Progenitor cell of endocrine pancreas (in vitro differentiated cells): ENCODE data around the gene SIPA1L3. TPM values are rescaled to one million over a fixed set of nuclear protein-coding genes. Genes with fewer than 3 reads are reported as not detected.

ENCODE experiments used
- DNase-seq: peaks from one replicate; pipeline ENCODE4 v3.0.0; 2021; ENCODE audit warnings: low spot score; ENCODE audit not compliant: unreplicated experiment
- H3K27ac Mint-ChIP-seq: 2 replicates; pipeline ENCODE4 v1.8.0; 2021; ENCODE audit warnings: mild to moderate bottlenecking, moderate library complexity, mixed read lengths
- H3K27me3 Mint-ChIP-seq: 2 replicates; pipeline ENCODE4 v1.8.0; 2021; ENCODE audit warnings: mixed read lengths
- H3K36me3 Mint-ChIP-seq: 2 replicates; pipeline ENCODE4 v1.8.0; 2022; ENCODE audit warnings: mixed read lengths; ENCODE audit not compliant: insufficient read depth
- H3K4me1 Mint-ChIP-seq: 2 replicates; pipeline ENCODE4 v1.8.0; 2021; ENCODE audit warnings: low read depth, mixed read lengths
- H3K4me3 Mint-ChIP-seq: 2 replicates; pipeline ENCODE4 v1.8.0; 2021; ENCODE audit warnings: low read depth, mild to moderate bottlenecking, moderate library complexity, mixed read lengths
- H3K9me3 Mint-ChIP-seq: 2 replicates; pipeline ENCODE4 v1.8.0; 2021; ENCODE audit warnings: low read depth, mixed read lengths
- CTCF ChIP-seq: fragments of 200-600 bp; sonication (generic); IDR thresholded peaks from one replicate; pipeline ENCODE4 v1.5.0; 2021; ENCODE audit warnings: antibody characterized with exemption, mild to moderate bottlenecking; ENCODE audit not compliant: unreplicated experiment
- total RNA-seq: library from RNA; stranded (reverse); gene quantifications from 2 replicates; pipeline ENCODE4 v1.2.1, GENCODE V29; 2021

SIPA1L3 gene
- total RNA-seq, 1 donor from 2014 or later, result 132 TPM

DNA sequence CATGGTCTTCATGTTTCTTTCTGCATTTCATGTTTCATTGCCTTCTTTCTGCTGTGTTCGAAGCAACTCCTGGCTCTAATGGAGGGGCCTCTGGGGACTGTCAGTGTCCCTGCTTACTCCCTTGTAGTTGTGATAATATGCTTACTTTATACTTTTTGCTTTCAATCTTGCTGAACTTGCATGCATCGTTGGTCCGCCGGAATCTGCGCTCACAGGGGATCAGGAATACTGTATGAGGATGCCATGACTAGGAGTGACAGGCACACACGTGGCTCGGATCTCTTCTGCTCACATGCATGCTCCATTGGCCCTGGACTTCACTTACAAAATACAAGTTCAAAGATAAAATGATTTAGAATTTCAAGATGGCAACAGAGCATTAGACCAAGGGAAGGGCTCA is 108.8 kb downstream of the SIPA1L3 start:
- Mint-ChIP-seq H3K36me3 (peaks cover 13% of the 10 kb centered on the region), H3K9me3 (no peaks in the 10 kb centered on the region), H3K4me3 (no peak overlapping the region), H3K27me3 (no peaks in the 10 kb centered on the region), H3K4me1 (peaks cover 4% of the 10 kb centered on the region), H3K27ac (no peak overlapping the region)
- TF ChIP-seq CTCF, result no peak
- no peak for DNase-seq

DNA sequence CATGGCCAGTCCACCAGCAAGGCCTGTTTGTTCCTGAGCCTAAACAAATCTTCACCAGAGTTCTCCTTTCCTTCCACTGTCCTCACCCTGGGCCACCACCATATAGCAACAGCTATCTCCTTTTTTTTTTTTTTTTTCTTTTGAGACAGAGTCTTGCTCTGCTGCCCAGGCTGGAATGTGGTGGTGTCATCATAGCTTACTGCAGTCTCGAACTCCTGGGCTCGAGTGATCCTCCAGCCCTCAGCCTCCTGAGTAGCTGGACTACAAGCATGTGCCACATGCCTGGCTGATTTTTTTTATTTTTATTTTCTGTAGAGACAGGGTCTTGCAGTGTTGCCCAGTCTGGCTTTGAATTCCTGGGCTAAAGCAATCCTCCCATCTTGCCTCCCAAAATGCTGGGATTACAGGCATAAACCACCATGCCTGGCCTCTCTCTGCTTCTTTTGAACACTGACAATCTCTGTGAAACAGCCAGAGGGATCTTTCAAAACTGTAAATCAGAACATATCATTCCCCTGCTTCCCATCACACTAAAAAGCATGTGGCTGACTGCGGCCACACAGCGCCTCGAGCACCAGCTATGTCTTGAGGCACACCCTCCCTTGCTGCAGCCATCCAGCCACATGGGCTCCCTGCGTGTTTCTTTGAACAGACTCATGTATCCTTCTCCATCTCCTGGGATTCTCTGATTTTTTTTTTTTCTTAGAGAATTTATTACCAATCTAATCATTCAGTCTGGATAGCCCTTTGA is 110.6 kb downstream of the SIPA1L3 start:
- Mint-ChIP-seq H3K4me3 (no peak overlapping the region), H3K36me3 (peaks cover 11% of the 10 kb centered on the region), H3K4me1 (peaks cover 10% of the 10 kb centered on the region), H3K27me3 (no peaks in the 10 kb centered on the region), H3K9me3 (no peaks in the 10 kb centered on the region), H3K27ac (peak overlapping the region; percentile 74)
- no peak for DNase-seq
- no peak for TF ChIP-seq CTCF

GRCh38 chr19:38018694-38019395 is 111.8 kb downstream of the SIPA1L3 start:
- no peak for TF ChIP-seq CTCF
- no peak for DNase-seq
- H3K27me3 Mint-ChIP-seq, result no peaks in the 10 kb centered on the region
- peaks cover 23% of the 10 kb centered on the region for H3K4me1 Mint-ChIP-seq
- H3K27ac Mint-ChIP-seq, result no peak overlapping the region
- peaks cover 11% of the 10 kb centered on the region for H3K36me3 Mint-ChIP-seq
- no peaks in the 10 kb centered on the region for H3K9me3 Mint-ChIP-seq
- no peak overlapping the region for H3K4me3 Mint-ChIP-seq

DNA sequence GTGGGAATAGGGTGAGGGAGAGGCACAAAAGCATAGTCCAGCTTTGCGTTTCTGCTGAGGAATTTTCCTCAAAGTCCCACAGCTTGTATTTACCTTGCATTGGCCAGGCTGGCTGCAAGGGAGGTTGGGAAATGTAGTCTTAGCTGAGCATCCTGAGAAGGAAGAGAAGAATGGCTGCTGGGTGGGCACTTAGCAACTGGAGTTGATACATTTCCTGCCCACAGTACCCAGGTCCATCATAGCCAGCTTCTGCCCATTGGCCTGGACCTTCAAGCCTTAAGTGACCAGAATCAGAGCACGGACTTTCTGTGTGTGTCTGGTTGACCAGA is 112.4 kb downstream of the SIPA1L3 start:
- no peak for DNase-seq
- Mint-ChIP-seq H3K4me3 (no peak overlapping the region), H3K4me1 (peaks cover 28% of the 10 kb centered on the region)

GRCh38 chr19:38020311-38020710 is 113.3 kb downstream of the SIPA1L3 start:
- Mint-ChIP-seq H3K4me3 (no peak overlapping the region), H3K4me1 (peaks cover 37% of the 10 kb centered on the region), H3K36me3 (peaks cover 7% of the 10 kb centered on the region), H3K9me3 (no peaks in the 10 kb centered on the region), H3K27ac (no peak overlapping the region), H3K27me3 (no peaks in the 10 kb centered on the region)
- no peak for TF ChIP-seq CTCF
- DNase-seq, result no peak

More for the DNA sequence above, 112.4 kb downstream of the SIPA1L3 start:
- H3K27me3 Mint-ChIP-seq, result no peaks in the 10 kb centered on the region
- no peak overlapping the region for H3K27ac Mint-ChIP-seq
- H3K36me3 Mint-ChIP-seq, result peaks cover 9% of the 10 kb centered on the region
- no peak for TF ChIP-seq CTCF
- no peaks in the 10 kb centered on the region for H3K9me3 Mint-ChIP-seq
